ENCODE results near the gene ATPAF2.

Gene ATPAF2

DNA sequence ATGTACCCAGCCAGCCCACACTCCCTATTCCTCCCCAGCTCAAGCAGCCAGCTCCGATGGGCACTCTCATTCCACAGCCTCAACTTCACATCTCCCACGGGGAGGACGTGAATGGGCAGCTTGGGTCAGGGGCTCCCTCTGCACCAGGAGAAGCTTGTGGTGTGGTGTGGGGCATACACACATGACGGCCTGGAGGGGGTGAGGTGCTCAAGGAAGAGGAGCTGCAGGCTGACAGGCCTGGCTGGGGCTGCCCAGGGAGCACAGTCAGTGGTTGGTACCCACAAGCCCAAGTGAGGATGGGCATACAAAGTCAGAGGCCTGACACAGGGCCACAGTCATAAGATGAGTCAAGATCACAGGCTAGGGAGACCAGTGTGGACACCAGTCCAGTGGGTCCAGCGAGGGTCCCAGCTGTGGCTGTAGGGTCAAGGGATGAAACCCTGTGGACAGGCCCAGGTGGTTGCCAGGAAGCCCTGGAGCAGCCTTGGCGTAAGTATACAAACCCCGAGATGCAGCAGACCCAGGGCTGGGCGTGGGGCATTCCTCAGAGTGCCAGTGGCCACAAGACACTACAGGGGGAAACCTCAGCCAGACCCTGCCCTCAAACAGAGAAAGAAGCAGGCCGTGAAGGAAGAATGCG is 61.9 kb downstream of the ATPAF2 start:
- TF ChIP-seq ZFX (IDR thresholded peaks at IDR 0.05; ENCODE audit: borderline replicate concordance) = no peak
- no peak overlapping the region for H3K27ac ChIP-seq

GRCh38 chr17:17975436-17975835 is 63.5 kb downstream of the ATPAF2 start:
- TF ChIP-seq ZFX (IDR thresholded peaks at IDR 0.05; ENCODE audit: borderline replicate concordance) = no peak
- TF ChIP-seq, protein P1, sequence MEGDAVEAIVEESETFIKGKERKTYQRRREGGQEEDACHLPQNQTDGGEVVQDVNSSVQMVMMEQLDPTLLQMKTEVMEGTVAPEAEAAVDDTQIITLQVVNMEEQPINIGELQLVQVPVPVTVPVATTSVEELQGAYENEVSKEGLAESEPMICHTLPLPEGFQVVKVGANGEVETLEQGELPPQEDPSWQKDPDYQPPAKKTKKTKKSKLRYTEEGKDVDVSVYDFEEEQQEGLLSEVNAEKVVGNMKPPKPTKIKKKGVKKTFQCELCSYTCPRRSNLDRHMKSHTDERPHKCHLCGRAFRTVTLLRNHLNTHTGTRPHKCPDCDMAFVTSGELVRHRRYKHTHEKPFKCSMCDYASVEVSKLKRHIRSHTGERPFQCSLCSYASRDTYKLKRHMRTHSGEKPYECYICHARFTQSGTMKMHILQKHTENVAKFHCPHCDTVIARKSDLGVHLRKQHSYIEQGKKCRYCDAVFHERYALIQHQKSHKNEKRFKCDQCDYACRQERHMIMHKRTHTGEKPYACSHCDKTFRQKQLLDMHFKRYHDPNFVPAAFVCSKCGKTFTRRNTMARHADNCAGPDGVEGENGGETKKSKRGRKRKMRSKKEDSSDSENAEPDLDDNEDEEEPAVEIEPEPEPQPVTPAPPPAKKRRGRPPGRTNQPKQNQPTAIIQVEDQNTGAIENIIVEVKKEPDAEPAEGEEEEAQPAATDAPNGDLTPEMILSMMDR (IDR thresholded peaks at IDR 0.05) = no peak
- H3K27ac ChIP-seq = no peak overlapping the region

DNA sequence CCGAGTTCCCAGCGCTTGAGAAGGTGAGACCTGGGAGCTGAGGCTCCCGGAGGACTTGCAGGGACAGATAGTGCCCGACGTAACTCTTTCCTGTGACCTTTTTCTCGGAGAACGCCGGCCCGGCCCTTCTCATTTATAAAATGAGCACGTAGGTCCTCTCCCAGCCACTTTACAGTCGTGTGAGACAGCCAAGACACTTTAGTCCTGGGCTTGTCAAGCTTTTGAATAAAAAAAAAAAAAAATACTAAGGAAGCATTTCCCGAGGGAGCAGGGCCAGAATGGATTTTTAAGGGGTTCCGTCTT is 66.1 kb downstream of the ATPAF2 start:
- H3K27ac ChIP-seq = peak overlapping the region; percentile 15
- no peak for TF ChIP-seq ZFX (IDR thresholded peaks at IDR 0.05; ENCODE audit: borderline replicate concordance)
- TF ChIP-seq, protein P1 (IDR thresholded peaks at IDR 0.05) = no peak

- TF ChIP-seq, protein P1 (IDR thresholded peaks at IDR 0.05) = no peak
- TF ChIP-seq ZFX (IDR thresholded peaks at IDR 0.05; ENCODE audit: borderline replicate concordance) = no peak
- peak within 1 kb of the TSS; percentile 58 for H3K27ac ChIP-seq
Observed at GRCh38 chr17:17972126-17972951, 66.6 kb downstream of the ATPAF2 start, which contains the start of the genes DRC3 and TOM1L2. TSS of gene DRC3 (plus strand) at chr17:17972862. CDS start at chr17:17977599, 4,737 bp downstream. TSS of gene TOM1L2 (minus strand) at chr17:17972400. CDS start at chr17:17972313, 87 bp downstream.

DNA sequence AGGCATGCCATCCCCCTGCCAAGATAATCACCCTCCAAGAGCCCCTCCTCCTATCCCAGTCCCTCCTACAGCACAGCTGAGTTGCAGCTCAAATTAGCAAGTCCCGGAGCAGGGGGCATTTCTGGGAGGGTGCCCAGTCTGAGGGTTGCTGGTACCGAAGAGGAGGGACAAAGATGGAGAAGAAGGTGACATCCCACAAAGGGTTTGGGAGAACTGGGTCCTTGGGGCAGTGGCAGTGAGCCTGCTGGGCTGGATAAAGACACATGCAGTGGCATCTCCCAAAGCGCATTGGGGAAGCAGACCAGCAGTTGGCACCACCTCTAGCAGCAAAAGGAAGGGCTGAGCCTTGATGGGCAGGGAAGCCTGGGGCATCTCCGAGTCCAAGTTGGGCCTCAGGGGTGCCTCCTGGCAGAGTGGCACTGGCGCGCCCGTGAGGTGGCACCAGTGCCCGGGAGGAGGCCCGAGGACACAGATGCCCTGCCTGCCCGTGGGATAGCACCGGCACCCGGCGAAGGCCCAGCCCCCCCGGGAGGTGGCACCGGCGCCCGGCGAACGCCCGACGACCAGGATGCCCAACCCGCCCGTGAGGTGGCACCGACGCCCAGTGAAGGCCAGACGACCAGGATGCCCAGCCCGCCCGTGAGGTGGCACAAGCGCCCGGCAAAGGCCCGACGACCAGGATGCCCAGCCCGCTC is 67.4 kb downstream of the ATPAF2 start:
- peak overlapping the region; percentile 58 for H3K27ac ChIP-seq
- no peak for TF ChIP-seq ZFX (IDR thresholded peaks at IDR 0.05; ENCODE audit: borderline replicate concordance)
- TF ChIP-seq, protein P1 (IDR thresholded peaks at IDR 0.05) = no peak

GRCh38 chr17:17970699-17971430 is 68.1 kb downstream of the ATPAF2 start:
- no peak for TF ChIP-seq ZFX (IDR thresholded peaks at IDR 0.05; ENCODE audit: borderline replicate concordance)
- TF ChIP-seq, protein P1 (IDR thresholded peaks at IDR 0.05) = no peak
- peak overlapping the region; percentile 58 for H3K27ac ChIP-seq
